GM18909 (cell line): ENCODE results near the gene URB1.
"Not testable (repeated sequence)": the region's sequence is repeated elsewhere in the genome, so short reads cannot be mapped to it uniquely, and the experiment has no call there.

ENCODE experiments used
- ATAC-seq: cut with Tn5 transposase; IDR thresholded peaks from one replicate; pipeline ENCODE4 v1.9.1; 2021; ENCODE audit warnings: mild to moderate bottlenecking; ENCODE audit not compliant: unreplicated experiment, poor library complexity

Gene URB1

GRCh38 chr21:32377991-32378390, 14.8 kb downstream of the URB1 start:
- ATAC-seq, result no peak

GRCh38 chr21:32377506-32377905, 15.3 kb downstream of the URB1 start:
- ATAC-seq, result no peak

- ATAC-seq, result no peak
These were observed 20.1 kb downstream of the URB1 start for GRCh38 chr21:32372755-32373154.

- no peak for ATAC-seq
These were observed 20.9 kb downstream of the URB1 start for GRCh38 chr21:32371913-32372314.

GRCh38 chr21:32370998-32371766, 21.6 kb downstream of the URB1 start:
- ATAC-seq, result no peak

- not testable (repeated sequence) for ATAC-seq
These were observed 23.9 kb downstream of the URB1 start for GRCh38 chr21:32368961-32369360.

GRCh38 chr21:32368386-32368785, 24.4 kb downstream of the URB1 start:
- no peak for ATAC-seq

- no peak for ATAC-seq
These were observed 25.7 kb downstream of the URB1 start for GRCh38 chr21:32367158-32367557.

- ATAC-seq, result no peak
These were observed 26.6 kb downstream of the URB1 start for GRCh38 chr21:32366191-32366590.

- no peak for ATAC-seq
These were observed 28.0 kb downstream of the URB1 start for GRCh38 chr21:32364796-32365195.

GRCh38 chr21:32364387-32364786, 28.4 kb downstream of the URB1 start:
- no peak for ATAC-seq

- no peak for ATAC-seq
These were observed 32.3 kb downstream of the URB1 start for GRCh38 chr21:32360401-32360975.

- ATAC-seq, result no peak
These were observed 33.0 kb downstream of the URB1 start for GRCh38 chr21:32359719-32360260.

GRCh38 chr21:32356874-32357395, 35.9 kb downstream of the URB1 start:
- no peak for ATAC-seq

GRCh38 chr21:32353002-32353711, 39.7 kb downstream of the URB1 start:
- no peak for ATAC-seq

GRCh38 chr21:32352526-32352925, 40.3 kb downstream of the URB1 start:
- ATAC-seq, result no peak

GRCh38 chr21:32351428-32351827, 41.4 kb downstream of the URB1 start:
- no peak for ATAC-seq

GRCh38 chr21:32350981-32351380, 41.8 kb downstream of the URB1 start:
- no peak for ATAC-seq

GRCh38 chr21:32350211-32350980, 42.4 kb downstream of the URB1 start:
- ATAC-seq, result no peak

- ATAC-seq, result no peak
These were observed 43.4 kb downstream of the URB1 start for GRCh38 chr21:32349333-32349944.
